Lower leg skin (tissue), 3 donors: ENCODE data around the gene TBC1D9.

Experiments
- POLR2A ChIP-seq, 2 donors: fragments of 450-650 bp; IDR thresholded peaks; one replicate each; pipeline ENCODE4 v1.6.1; 2016 to 2017; ENCODE audit warnings: antibody characterized with exemption in 2 of 2, mild to moderate bottlenecking in 1 of 2, moderate library complexity in 1 of 2
- TF ChIP-seq, protein P1 (sequence below), 3 donors: fragments of 450-650 bp; IDR thresholded peaks; one replicate each; pipeline ENCODE4 v1.5.1; 2016; ENCODE audit warnings: antibody characterized with exemption in 3 of 3, mild to moderate bottlenecking in 3 of 3, moderate library complexity in 2 of 3

DNA sequence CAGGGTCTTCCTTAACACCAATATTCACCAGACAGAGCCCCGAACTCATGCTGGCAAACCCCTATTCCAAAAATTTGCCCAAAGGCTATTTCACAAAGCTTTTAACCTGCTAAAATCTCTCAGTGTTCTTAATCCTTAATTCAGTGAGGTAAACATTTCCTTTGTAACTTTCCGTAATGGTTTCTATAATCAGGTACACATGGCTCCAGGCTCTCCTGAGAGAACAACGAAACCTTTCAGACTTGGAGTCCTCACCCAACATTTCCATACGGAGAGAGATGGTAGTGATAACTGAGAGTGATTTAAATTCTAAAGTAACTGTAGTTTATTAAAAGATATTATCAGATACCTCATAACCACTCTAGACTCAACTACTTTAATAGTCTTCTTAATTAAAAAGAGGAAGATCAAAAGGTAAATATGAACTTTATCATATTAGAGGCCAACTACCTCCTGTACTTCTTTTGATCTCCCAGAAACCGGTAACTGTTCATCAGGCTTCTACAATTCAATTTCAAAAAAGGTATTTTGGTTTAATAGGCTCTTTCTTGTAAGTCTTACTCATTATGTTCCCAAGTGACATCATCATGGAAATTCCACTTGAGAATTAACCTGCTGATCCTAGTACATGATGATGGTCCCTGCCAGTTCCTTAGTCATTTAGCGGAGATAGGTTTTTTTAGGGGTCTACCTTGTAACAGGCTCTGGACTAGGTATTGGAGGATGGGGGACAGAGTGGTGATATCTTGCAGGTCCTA lies 96.1 kb downstream of the TBC1D9 start:
- TF ChIP-seq, protein P1, sequence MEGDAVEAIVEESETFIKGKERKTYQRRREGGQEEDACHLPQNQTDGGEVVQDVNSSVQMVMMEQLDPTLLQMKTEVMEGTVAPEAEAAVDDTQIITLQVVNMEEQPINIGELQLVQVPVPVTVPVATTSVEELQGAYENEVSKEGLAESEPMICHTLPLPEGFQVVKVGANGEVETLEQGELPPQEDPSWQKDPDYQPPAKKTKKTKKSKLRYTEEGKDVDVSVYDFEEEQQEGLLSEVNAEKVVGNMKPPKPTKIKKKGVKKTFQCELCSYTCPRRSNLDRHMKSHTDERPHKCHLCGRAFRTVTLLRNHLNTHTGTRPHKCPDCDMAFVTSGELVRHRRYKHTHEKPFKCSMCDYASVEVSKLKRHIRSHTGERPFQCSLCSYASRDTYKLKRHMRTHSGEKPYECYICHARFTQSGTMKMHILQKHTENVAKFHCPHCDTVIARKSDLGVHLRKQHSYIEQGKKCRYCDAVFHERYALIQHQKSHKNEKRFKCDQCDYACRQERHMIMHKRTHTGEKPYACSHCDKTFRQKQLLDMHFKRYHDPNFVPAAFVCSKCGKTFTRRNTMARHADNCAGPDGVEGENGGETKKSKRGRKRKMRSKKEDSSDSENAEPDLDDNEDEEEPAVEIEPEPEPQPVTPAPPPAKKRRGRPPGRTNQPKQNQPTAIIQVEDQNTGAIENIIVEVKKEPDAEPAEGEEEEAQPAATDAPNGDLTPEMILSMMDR (IDR thresholded peaks at IDR 0.05), result no peak
- no peak for TF ChIP-seq POLR2A (IDR thresholded peaks at IDR 0.05)
